K562 (cell line): Measurements from ENCODE around the gene ABCA7. TPM values are rescaled to one million over a fixed set of nuclear protein-coding genes. Genes with fewer than 3 reads are reported as not detected.

Experiments
- ATF2 ChIP-seq: sonication (generic); formaldehyde crosslinking; IDR thresholded peaks from 2 replicates; pipeline ENCODE4 v1.8.1; 2022; ENCODE audit warnings: missing genetic modification reagents
- ELF2 ChIP-seq: fragments of 250-450 bp; sonication (Bioruptor Pico); IDR thresholded peaks from 2 replicates; pipeline ENCODE4 v1.5.0; 2021; ENCODE audit warnings: mild to moderate bottlenecking
- GABPA ChIP-seq: fragments of 200-800 bp; sonication (Bioruptor generic); conservative IDR thresholded peaks from 2 replicates; pipeline ENCODE4 v1.6.1; 2016; ENCODE audit warnings: low read depth, missing genetic modification characterization, missing compliant biosample characterization
- HNRNPL ChIP-seq: fragments of 200-400 bp; formaldehyde crosslinking; IDR thresholded peaks from 2 replicates; pipeline ENCODE4 v1.6.1; 2017; ENCODE audit warnings: low read depth, mild to moderate bottlenecking, low read length
- L3MBTL2 ChIP-seq: fragments of 450-650 bp; IDR thresholded peaks from 2 replicates; pipeline ENCODE4 v1.6.1; 2016; ENCODE audit warnings: mild to moderate bottlenecking, moderate library complexity
- MCM3 ChIP-seq: fragments of 450-650 bp; IDR thresholded peaks from 2 replicates; pipeline ENCODE4 v1.6.1; 2016
- MCM5 ChIP-seq: fragments of 450-650 bp; IDR thresholded peaks from 2 replicates; pipeline ENCODE4 v1.6.1; 2016; ENCODE audit warnings: low read depth
- POLR2A ChIP-seq: fragments of 450-650 bp; conservative IDR thresholded peaks from 2 replicates; pipeline ENCODE4 v1.6.1; 2016
- TFAP4 ChIP-seq: sonication (generic); formaldehyde crosslinking; IDR thresholded peaks from 2 replicates; pipeline ENCODE4 v1.8.0; 2022; ENCODE audit warnings: missing genetic modification reagents, mild to moderate bottlenecking, moderate library complexity, borderline replicate concordance
- ZNF408 ChIP-seq: fragments of 250-450 bp; sonication (Bioruptor Pico); IDR thresholded peaks from 2 replicates; pipeline ENCODE4 v1.4.0; 2020; ENCODE audit warnings: low read depth, mild to moderate bottlenecking, moderate library complexity
- polyA plus RNA-seq, 8 experiments: library from polyadenylated mRNA; depleted of rRNA in 4 of 8; stranded (reverse) in 5 of 8; unstranded in 3 of 8; fragments of >200 nt; fragmentation: Nextera tagmentation in 2 of 8; fragmentation: Illumina TruSeq in 1 of 8; extraction: Ambion mirVana in 2 of 8; extraction: Trizol in 1 of 8; gene quantifications; 2 replicates each; pipeline versions ENCODE4 v1.2.1 to v1.2.3, GENCODE V29; 2011 to 2014; ENCODE audit warnings: inconsistent platforms in 1 of 8, missing spikeins in 1 of 8
- total RNA-seq, 7 experiments: library from RNA; depleted of rRNA in 6 of 7; stranded (reverse); fragments of >200 nt in 6 of 7; fragmentation: Illumina TruSeq in 2 of 7; extraction: Trizol in 2 of 7; gene quantifications; 2 replicates each; pipeline versions ENCODE4 v1.2.1 to v1.2.3, GENCODE V29; 2011 to 2021; ENCODE audit warnings: low replicate concordance in 1 of 7
- TF ChIP-seq, protein P1 (sequence below), 2 experiments: fragments of 150-350 bp in 1 of 2; IDR thresholded peaks; 2 replicates each; pipeline ENCODE4 v1.6.1; 2012 to 2016; ENCODE audit warnings: low read depth in 2 of 2, low read length in 2 of 2, mild to moderate bottlenecking in 1 of 2, moderate library complexity in 1 of 2
- TF ChIP-seq, protein P2 (sequence below): fragments of 250-450 bp; sonication (Bioruptor Pico); IDR thresholded peaks from 2 replicates; pipeline ENCODE4 v1.5.0; 2020; ENCODE audit warnings: mild to moderate bottlenecking, borderline replicate concordance
- TF ChIP-seq, protein P3 (sequence below): fragments of 250-450 bp; sonication (Bioruptor Pico); IDR thresholded peaks from 2 replicates; pipeline ENCODE4 v1.4.0; 2020; ENCODE audit warnings: mild to moderate bottlenecking, moderate library complexity
- TF ChIP-seq, protein P4 (sequence below): sonication (generic); formaldehyde crosslinking; IDR thresholded peaks from 2 replicates; pipeline ENCODE4 v1.8.0; 2022; ENCODE audit warnings: missing genetic modification reagents, mild to moderate bottlenecking, borderline replicate concordance

ABCA7 gene
- total and polyA plus RNA-seq, 9 of the 15 experiments (the other 6 are each of a cell fraction or from before 2014, with no cell fraction given) = 2.3 to 96.1 (median 31.2) TPM

- TF ChIP-seq GABPA (tag) = no peak
- no peak for TF ChIP-seq ELF2 (CRISPR knock-in tag)
- TF ChIP-seq, protein P1, sequence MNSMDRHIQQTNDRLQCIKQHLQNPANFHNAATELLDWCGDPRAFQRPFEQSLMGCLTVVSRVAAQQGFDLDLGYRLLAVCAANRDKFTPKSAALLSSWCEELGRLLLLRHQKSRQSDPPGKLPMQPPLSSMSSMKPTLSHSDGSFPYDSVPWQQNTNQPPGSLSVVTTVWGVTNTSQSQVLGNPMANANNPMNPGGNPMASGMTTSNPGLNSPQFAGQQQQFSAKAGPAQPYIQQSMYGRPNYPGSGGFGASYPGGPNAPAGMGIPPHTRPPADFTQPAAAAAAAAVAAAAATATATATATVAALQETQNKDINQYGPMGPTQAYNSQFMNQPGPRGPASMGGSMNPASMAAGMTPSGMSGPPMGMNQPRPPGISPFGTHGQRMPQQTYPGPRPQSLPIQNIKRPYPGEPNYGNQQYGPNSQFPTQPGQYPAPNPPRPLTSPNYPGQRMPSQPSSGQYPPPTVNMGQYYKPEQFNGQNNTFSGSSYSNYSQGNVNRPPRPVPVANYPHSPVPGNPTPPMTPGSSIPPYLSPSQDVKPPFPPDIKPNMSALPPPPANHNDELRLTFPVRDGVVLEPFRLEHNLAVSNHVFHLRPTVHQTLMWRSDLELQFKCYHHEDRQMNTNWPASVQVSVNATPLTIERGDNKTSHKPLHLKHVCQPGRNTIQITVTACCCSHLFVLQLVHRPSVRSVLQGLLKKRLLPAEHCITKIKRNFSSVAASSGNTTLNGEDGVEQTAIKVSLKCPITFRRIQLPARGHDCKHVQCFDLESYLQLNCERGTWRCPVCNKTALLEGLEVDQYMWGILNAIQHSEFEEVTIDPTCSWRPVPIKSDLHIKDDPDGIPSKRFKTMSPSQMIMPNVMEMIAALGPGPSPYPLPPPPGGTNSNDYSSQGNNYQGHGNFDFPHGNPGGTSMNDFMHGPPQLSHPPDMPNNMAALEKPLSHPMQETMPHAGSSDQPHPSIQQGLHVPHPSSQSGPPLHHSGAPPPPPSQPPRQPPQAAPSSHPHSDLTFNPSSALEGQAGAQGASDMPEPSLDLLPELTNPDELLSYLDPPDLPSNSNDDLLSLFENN (IDR thresholded peaks at IDR 0.05; ENCODE audit: low read depth in 2 of 2, low read length in 2 of 2) = no peak
- peak; percentile 56; the same call in 1 of the 2 replicates for TF ChIP-seq HNRNPL
- TF ChIP-seq ATF2 (CRISPR knock-in tag) = no peak
- TF ChIP-seq, protein P2, sequence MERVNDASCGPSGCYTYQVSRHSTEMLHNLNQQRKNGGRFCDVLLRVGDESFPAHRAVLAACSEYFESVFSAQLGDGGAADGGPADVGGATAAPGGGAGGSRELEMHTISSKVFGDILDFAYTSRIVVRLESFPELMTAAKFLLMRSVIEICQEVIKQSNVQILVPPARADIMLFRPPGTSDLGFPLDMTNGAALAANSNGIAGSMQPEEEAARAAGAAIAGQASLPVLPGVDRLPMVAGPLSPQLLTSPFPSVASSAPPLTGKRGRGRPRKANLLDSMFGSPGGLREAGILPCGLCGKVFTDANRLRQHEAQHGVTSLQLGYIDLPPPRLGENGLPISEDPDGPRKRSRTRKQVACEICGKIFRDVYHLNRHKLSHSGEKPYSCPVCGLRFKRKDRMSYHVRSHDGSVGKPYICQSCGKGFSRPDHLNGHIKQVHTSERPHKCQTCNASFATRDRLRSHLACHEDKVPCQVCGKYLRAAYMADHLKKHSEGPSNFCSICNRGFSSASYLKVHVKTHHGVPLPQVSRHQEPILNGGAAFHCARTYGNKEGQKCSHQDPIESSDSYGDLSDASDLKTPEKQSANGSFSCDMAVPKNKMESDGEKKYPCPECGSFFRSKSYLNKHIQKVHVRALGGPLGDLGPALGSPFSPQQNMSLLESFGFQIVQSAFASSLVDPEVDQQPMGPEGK (CRISPR knock-in tag) = no peak
- TF ChIP-seq TFAP4 (CRISPR knock-in tag) = peak; percentile 48; the same call in 1 of the 2 replicates
- no peak for TF ChIP-seq MCM5
- 0 out of 2 replicates have a peak, but pooled peaks have one; percentile 12 for TF ChIP-seq POLR2A
- no peak for TF ChIP-seq ZNF408 (CRISPR knock-in tag)
- TF ChIP-seq, protein P3, sequence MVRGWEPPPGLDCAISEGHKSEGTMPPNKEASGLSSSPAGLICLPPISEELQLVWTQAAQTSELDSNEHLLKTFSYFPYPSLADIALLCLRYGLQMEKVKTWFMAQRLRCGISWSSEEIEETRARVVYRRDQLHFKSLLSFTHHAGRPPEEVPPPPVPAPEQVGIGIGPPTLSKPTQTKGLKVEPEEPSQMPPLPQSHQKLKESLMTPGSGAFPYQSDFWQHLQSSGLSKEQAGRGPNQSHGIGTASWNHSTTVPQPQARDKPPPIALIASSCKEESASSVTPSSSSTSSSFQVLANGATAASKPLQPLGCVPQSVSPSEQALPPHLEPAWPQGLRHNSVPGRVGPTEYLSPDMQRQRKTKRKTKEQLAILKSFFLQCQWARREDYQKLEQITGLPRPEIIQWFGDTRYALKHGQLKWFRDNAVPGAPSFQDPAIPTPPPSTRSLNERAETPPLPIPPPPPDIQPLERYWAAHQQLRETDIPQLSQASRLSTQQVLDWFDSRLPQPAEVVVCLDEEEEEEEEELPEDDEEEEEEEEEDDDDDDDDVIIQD (CRISPR knock-in tag) = no peak
- no peak for TF ChIP-seq L3MBTL2
- TF ChIP-seq, protein P4, sequence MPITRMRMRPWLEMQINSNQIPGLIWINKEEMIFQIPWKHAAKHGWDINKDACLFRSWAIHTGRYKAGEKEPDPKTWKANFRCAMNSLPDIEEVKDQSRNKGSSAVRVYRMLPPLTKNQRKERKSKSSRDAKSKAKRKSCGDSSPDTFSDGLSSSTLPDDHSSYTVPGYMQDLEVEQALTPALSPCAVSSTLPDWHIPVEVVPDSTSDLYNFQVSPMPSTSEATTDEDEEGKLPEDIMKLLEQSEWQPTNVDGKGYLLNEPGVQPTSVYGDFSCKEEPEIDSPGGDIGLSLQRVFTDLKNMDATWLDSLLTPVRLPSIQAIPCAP = no peak
- no peak for TF ChIP-seq MCM3
Observed at GRCh38 chr19:1035998-1036621, 3.8 kb upstream of the ABCA7 start (continued).
